SIG-M5 treated with dmso at 0.1 percent for 504 hours (cell line): ENCODE data around the gene ACSM2B.
"Not testable (repeated sequence)": the region's sequence is repeated elsewhere in the genome, so short reads cannot be mapped to it uniquely, and the experiment has no call there.

ENCODE experiments used
- DNase-seq: peaks from one replicate; lab custom pipeline; 2025; ENCODE audit not compliant: unreplicated experiment; lab: John Stamatoyannopoulos, UW

The ACSM2B gene

GRCh38 chr16:20538181-20538580, 38.0 kb downstream of the ACSM2B start:
- DNase-seq, result no peak

GRCh38 chr16:20536669-20537068, 39.5 kb downstream of the ACSM2B start:
- not testable (repeated sequence) for DNase-seq

- DNase-seq, result not testable (repeated sequence)
Measured at GRCh38 chr16:20532284-20532792, 43.8 kb downstream of the ACSM2B start.

GRCh38 chr16:20531795-20532194, 44.4 kb downstream of the ACSM2B start:
- DNase-seq, result not testable (repeated sequence)

- DNase-seq, result no peak
Measured at GRCh38 chr16:20520103-20520502, 56.1 kb downstream of the ACSM2B start.

GRCh38 chr16:20519231-20519630, 56.9 kb downstream of the ACSM2B start:
- no peak for DNase-seq

- no peak for DNase-seq
Measured at GRCh38 chr16:20517149-20517548, 59.0 kb downstream of the ACSM2B start.

GRCh38 chr16:20515688-20516090, 60.5 kb downstream of the ACSM2B start:
- no peak for DNase-seq

GRCh38 chr16:20510323-20510722, 65.8 kb downstream of the ACSM2B start:
- no peak for DNase-seq

GRCh38 chr16:20507280-20507679, 68.9 kb downstream of the ACSM2B start:
- no peak for DNase-seq

GRCh38 chr16:20504418-20504817, 71.7 kb downstream of the ACSM2B start:
- DNase-seq, result no peak

- DNase-seq, result not testable (repeated sequence)
Measured at GRCh38 chr16:20491448-20491847, 84.7 kb downstream of the ACSM2B start.

GRCh38 chr16:20490994-20491393, 85.2 kb downstream of the ACSM2B start:
- DNase-seq, result not testable (repeated sequence)
